SKM-1 (cell line): ENCODE results near the gene TRPC4AP.

Source experiments
- DNase-seq: peaks from one replicate; lab custom pipeline; 2025; ENCODE audit not compliant: unreplicated experiment; lab: John Stamatoyannopoulos, UW

TRPC4AP gene

GRCh38 chr20:34990231-34990630 is 102.4 kb downstream of the TRPC4AP start:
- no peak for DNase-seq

GRCh38 chr20:34989670-34990069 is 102.9 kb downstream of the TRPC4AP start:
- DNase-seq, result no peak

GRCh38 chr20:34989118-34989517 is 103.5 kb downstream of the TRPC4AP start:
- no peak for DNase-seq

- DNase-seq, result no peak
These were observed 104.4 kb downstream of the TRPC4AP start for GRCh38 chr20:34988191-34988540.

- DNase-seq, result no peak
These were observed 105.1 kb downstream of the TRPC4AP start for GRCh38 chr20:34987288-34988190.

- DNase-seq, result no peak
These were observed 106.0 kb downstream of the TRPC4AP start for GRCh38 chr20:34986311-34987287.

- DNase-seq, result no peak
These were observed 106.9 kb downstream of the TRPC4AP start for GRCh38 chr20:34985461-34986310.

GRCh38 chr20:34984756-34985261 is 107.8 kb downstream of the TRPC4AP start:
- no peak for DNase-seq

- no peak for DNase-seq
These were observed 108.4 kb downstream of the TRPC4AP start for GRCh38 chr20:34983995-34984735.

GRCh38 chr20:34983089-34983820 is 109.4 kb downstream of the TRPC4AP start:
- DNase-seq, result no peak

- DNase-seq, result no peak
These were observed 110.1 kb downstream of the TRPC4AP start for GRCh38 chr20:34982270-34983088.

- DNase-seq, result no peak
These were observed 111.9 kb downstream of the TRPC4AP start for GRCh38 chr20:34980543-34981233.

- no peak for DNase-seq
These were observed 113.0 kb downstream of the TRPC4AP start for GRCh38 chr20:34979366-34980153.

- DNase-seq, result no peak
These were observed 114.4 kb downstream of the TRPC4AP start for GRCh38 chr20:34978092-34978744.

- no peak for DNase-seq
These were observed 115.1 kb downstream of the TRPC4AP start for GRCh38 chr20:34977365-34978091.

- no peak for DNase-seq
These were observed 116.3 kb downstream of the TRPC4AP start for GRCh38 chr20:34976286-34976685.
